Mesenchymal stem cell (in vitro differentiated cells and primary cell): Measurements from ENCODE around the gene EPC2.
"Not testable (repeated sequence)": the region's sequence is repeated elsewhere in the genome, so short reads cannot be mapped to it uniquely, and the experiment has no call there.

Experiments used
- DNase-seq: peaks from one replicate; pipeline ENCODE4 v3.0.0-alpha.2; 2013
- H2AFZ ChIP-seq: one replicate; pipeline ENCODE4 v1.6.1; 2013; ENCODE audit warnings: low read depth, mild to moderate bottlenecking, control low read depth, inconsistent platforms, low read length, moderate library complexity
- H2AK5ac ChIP-seq: 2 replicates; pipeline ENCODE4 v1.6.1; 2013; ENCODE audit warnings: low read length, moderate library complexity, mild to moderate bottlenecking, inconsistent platforms; ENCODE audit not compliant: severe bottlenecking
- H2BK120ac ChIP-seq: one replicate; pipeline ENCODE4 v1.6.1; 2013; ENCODE audit warnings: low read depth, mild to moderate bottlenecking, inconsistent platforms, low read length, moderate library complexity
- H2BK12ac ChIP-seq, 2 experiments: one replicate each; pipeline ENCODE4 v1.6.1; 2013; ENCODE audit warnings: inconsistent platforms in 2 of 2, low read length in 2 of 2, mild to moderate bottlenecking in 2 of 2, moderate library complexity in 2 of 2, control low read depth in 1 of 2
- H2BK15ac ChIP-seq: one replicate; pipeline ENCODE4 v1.6.1; 2013; ENCODE audit warnings: mild to moderate bottlenecking, low read depth, inconsistent platforms; ENCODE audit not compliant: poor library complexity, severe bottlenecking
- H2BK5ac ChIP-seq: 2 replicates; pipeline ENCODE4 v1.6.1; 2013; ENCODE audit warnings: low read depth, mild to moderate bottlenecking, low read length, control low read depth, inconsistent platforms; ENCODE audit not compliant: poor library complexity, severe bottlenecking
- H3K14ac ChIP-seq, 2 experiments: one replicate each; pipeline ENCODE4 v1.6.1; 2013; ENCODE audit warnings: inconsistent platforms in 2 of 2, low read length in 2 of 2, control low read depth in 1 of 2, mild to moderate bottlenecking in 1 of 2, moderate library complexity in 1 of 2
- H3K18ac ChIP-seq, 2 experiments: one replicate each; pipeline ENCODE4 v1.6.1; 2013; ENCODE audit warnings: inconsistent platforms in 2 of 2, low read length in 2 of 2, control low read depth in 1 of 2, low read depth in 1 of 2, mild to moderate bottlenecking in 1 of 2
- H3K23ac ChIP-seq, 2 experiments: one replicate each; pipeline ENCODE4 v1.6.1; 2013; ENCODE audit warnings: inconsistent platforms in 2 of 2, low read length in 2 of 2, mild to moderate bottlenecking in 2 of 2, moderate library complexity in 2 of 2, control low read depth in 1 of 2
- H3K27ac ChIP-seq: 2 replicates; pipeline ENCODE4 v1.5.1; 2013; ENCODE audit warnings: mild to moderate bottlenecking, moderate library complexity, low read length, control low read depth, inconsistent platforms; ENCODE audit not compliant: poor library complexity, severe bottlenecking
- H3K27me3 ChIP-seq, 2 experiments: 2 replicates each; pipeline versions ENCODE4 v1.6.1 to v1.7.0; 2013; ENCODE audit warnings: low read length in 2 of 2, mild to moderate bottlenecking in 2 of 2, moderate library complexity in 2 of 2, control low read depth in 1 of 2, inconsistent platforms in 1 of 2; ENCODE audit not compliant: control insufficient read depth in 1 of 2, insufficient read depth in 1 of 2
- H3K36me3 ChIP-seq, 2 experiments: 2 replicates each; pipeline versions ENCODE4 v1.6.1 to v1.7.0; 2013; ENCODE audit warnings: low read length in 2 of 2, control low read depth in 1 of 2, inconsistent platforms in 1 of 2, low read depth in 1 of 2, mild to moderate bottlenecking in 1 of 2; ENCODE audit not compliant: insufficient read depth in 2 of 2, control insufficient read depth in 1 of 2
- H3K4ac ChIP-seq, 2 experiments: one replicate each; pipeline ENCODE4 v1.6.1; 2013; ENCODE audit warnings: inconsistent platforms in 2 of 2, low read length in 2 of 2, mild to moderate bottlenecking in 2 of 2, moderate library complexity in 2 of 2, control low read depth in 1 of 2, low read depth in 1 of 2
- H3K4me1 ChIP-seq: 2 replicates; pipeline ENCODE4 v1.6.1; 2013; ENCODE audit warnings: low read depth, low read length, control low read depth; ENCODE audit not compliant: control insufficient read depth, insufficient read depth
- H3K4me2 ChIP-seq: 2 replicates; pipeline ENCODE4 v1.6.1; 2013; ENCODE audit warnings: low read length, mild to moderate bottlenecking, inconsistent platforms; ENCODE audit not compliant: poor library complexity, severe bottlenecking
- H3K4me3 ChIP-seq, 2 experiments: 2 replicates each; pipeline versions ENCODE4 v1.5.1 to v1.7.0; 2013; ENCODE audit warnings: low read length in 2 of 2, mild to moderate bottlenecking in 2 of 2, control low read depth in 1 of 2, low read depth in 1 of 2; ENCODE audit not compliant: insufficient read depth in 1 of 2
- H3K79me1 ChIP-seq: replicated peaks from 2 replicates; pipeline ENCODE4 v1.6.1; 2013; ENCODE audit warnings: mild to moderate bottlenecking, control low read depth, low read length, inconsistent platforms; ENCODE audit not compliant: poor library complexity, severe bottlenecking
- H3K9ac ChIP-seq: 2 replicates; pipeline ENCODE4 v1.7.0; 2013; ENCODE audit warnings: mild to moderate bottlenecking, low read length, moderate library complexity
- H3K9me3 ChIP-seq: 2 replicates; pipeline ENCODE4 v1.7.0; 2013; ENCODE audit warnings: mild to moderate bottlenecking, low read length; ENCODE audit not compliant: control insufficient read depth
- H4K8ac ChIP-seq: one replicate; pipeline ENCODE4 v1.6.1; 2013; ENCODE audit warnings: inconsistent platforms, mild to moderate bottlenecking, low read length, moderate library complexity
- H4K91ac ChIP-seq: one replicate; pipeline ENCODE4 v1.6.1; 2013; ENCODE audit warnings: mild to moderate bottlenecking, low read length, inconsistent platforms
- WGBS: methylation state at CpG from one replicate; pipeline ENCODE4 v1.1.7; 2013; ENCODE audit warnings: mixed read lengths; 5-methylcytosine and 5-hydroxymethylcytosine counted together

EPC2 gene

GRCh38 chr2:148687543-148687942 is 43.0 kb downstream of the EPC2 start:
- 100% methylated on average over 1 of the region's 3 CpGs for WGBS
- no peak overlapping the region for H2BK15ac ChIP-seq
- H2BK120ac ChIP-seq: no peak overlapping the region

GRCh38 chr2:148688011-148688410 is 43.5 kb downstream of the EPC2 start:
- H2BK120ac ChIP-seq: not testable (repeated sequence)

More at GRCh38 chr2:148687543-148687942, 43.0 kb downstream of the EPC2 start:
- H4K8ac ChIP-seq: no peak overlapping the region
- H4K91ac ChIP-seq: no peak overlapping the region
- no peak overlapping the region for H2BK12ac ChIP-seq
- H3K27ac ChIP-seq: no peak overlapping the region
- no peak for DNase-seq
- H3K4ac ChIP-seq: no peak overlapping the region
- no peak overlapping the region for H3K4me3 ChIP-seq
- H3K23ac ChIP-seq: no peak overlapping the region
- no peak overlapping the region for H2AK5ac ChIP-seq
- no peak overlapping the region for H3K18ac ChIP-seq
- H3K4me1 ChIP-seq: no peaks in the 10 kb centered on the region
- H3K4me2 ChIP-seq: no peak overlapping the region
- no peak overlapping the region for H3K9ac ChIP-seq
- H3K9me3 ChIP-seq: no peaks in the 10 kb centered on the region
- no peak overlapping the region for H2BK5ac ChIP-seq
- H3K79me1 ChIP-seq: peaks cover 10% of the 10 kb centered on the region
- no peak overlapping the region for H2AFZ ChIP-seq
- peaks cover 0 to 24% of the 10 kb centered on the region in 2 experiments for H3K36me3 ChIP-seq
- no peak overlapping the region for H3K14ac ChIP-seq
- no peaks in the 10 kb centered on the region for H3K27me3 ChIP-seq

GRCh38 chr2:148696985-148697384 is 52.4 kb downstream of the EPC2 start:
- Histone ChIP-seq H3K9ac (no peak overlapping the region), H3K27ac (no peak overlapping the region), H2BK12ac (no peak overlapping the region), H3K79me1 (peaks cover 11% of the 10 kb centered on the region), H2AK5ac (no peak overlapping the region), H3K4me2 (no peak overlapping the region), H2BK15ac (no peak overlapping the region), H3K9me3 (peaks cover 24% of the 10 kb centered on the region), H2BK5ac (no peak overlapping the region), H2BK120ac (no peak overlapping the region), H4K91ac (no peak overlapping the region), H3K18ac (no peak overlapping the region), H3K23ac (no peak overlapping the region), H3K27me3 (no peaks in the 10 kb centered on the region), H3K4me3 (no peak overlapping the region), H2AFZ (no peak overlapping the region), H3K4ac (no peak overlapping the region), H3K36me3 (peaks cover 3 to 51% of the 10 kb centered on the region in 2 experiments), H4K8ac (no peak overlapping the region), H3K4me1 (no peaks in the 10 kb centered on the region), H3K14ac (no peak overlapping the region)
- WGBS: 100% methylated on average over 1 of the region's 2 CpGs
- DNase-seq: no peak

More at GRCh38 chr2:148688011-148688410, 43.5 kb downstream of the EPC2 start:
- Histone ChIP-seq H3K79me1 (peaks cover 10% of the 10 kb centered on the region), H3K36me3 (peaks cover 0 to 27% of the 10 kb centered on the region in 2 experiments)
- DNase-seq, H2BK15ac ChIP-seq, H3K9me3 ChIP-seq, H3K27ac ChIP-seq, H3K27me3 ChIP-seq, H2BK12ac ChIP-seq, H3K4ac ChIP-seq, H3K14ac ChIP-seq, H3K4me2 ChIP-seq, H4K8ac ChIP-seq, H4K91ac ChIP-seq, H2AFZ ChIP-seq, H3K4me1 ChIP-seq, H2BK5ac ChIP-seq, H3K4me3 ChIP-seq, H3K9ac ChIP-seq, H3K23ac ChIP-seq, H2AK5ac ChIP-seq, H3K18ac ChIP-seq: not testable (repeated sequence)

- no peak overlapping the region for H2AK5ac ChIP-seq
- no peak overlapping the region for H3K9ac ChIP-seq
- H2BK15ac ChIP-seq: no peak overlapping the region
- H3K4me2 ChIP-seq: no peak overlapping the region
- H3K4me3 ChIP-seq: no peak overlapping the region
- H2BK12ac ChIP-seq: no peak overlapping the region
- H3K27ac ChIP-seq: no peak overlapping the region
- peaks cover 3 to 33% of the 10 kb centered on the region in 2 experiments for H3K36me3 ChIP-seq
- whole genome bisulfite sequencing: 97% methylated on average over 2 of the region's 4 CpGs
- no peak overlapping the region for H2BK5ac ChIP-seq
- no peak overlapping the region for H3K4ac ChIP-seq
- no peaks in the 10 kb centered on the region for H3K27me3 ChIP-seq
- H4K8ac ChIP-seq: no peak overlapping the region
- no peak overlapping the region for H3K14ac ChIP-seq
- H3K23ac ChIP-seq: no peak overlapping the region
- peaks cover 13% of the 10 kb centered on the region for H3K79me1 ChIP-seq
- no peak overlapping the region for H2BK120ac ChIP-seq
- no peak overlapping the region for H3K18ac ChIP-seq
- no peak for DNase-seq
- H3K4me1 ChIP-seq: no peaks in the 10 kb centered on the region
- H2AFZ ChIP-seq: no peak overlapping the region
- H4K91ac ChIP-seq: no peak overlapping the region
- peaks cover 24% of the 10 kb centered on the region for H3K9me3 ChIP-seq
Observed at GRCh38 chr2:148699830-148700229, 55.3 kb downstream of the EPC2 start.
